ENCODE data around the gene TNS3.

Gene TNS3

DNA sequence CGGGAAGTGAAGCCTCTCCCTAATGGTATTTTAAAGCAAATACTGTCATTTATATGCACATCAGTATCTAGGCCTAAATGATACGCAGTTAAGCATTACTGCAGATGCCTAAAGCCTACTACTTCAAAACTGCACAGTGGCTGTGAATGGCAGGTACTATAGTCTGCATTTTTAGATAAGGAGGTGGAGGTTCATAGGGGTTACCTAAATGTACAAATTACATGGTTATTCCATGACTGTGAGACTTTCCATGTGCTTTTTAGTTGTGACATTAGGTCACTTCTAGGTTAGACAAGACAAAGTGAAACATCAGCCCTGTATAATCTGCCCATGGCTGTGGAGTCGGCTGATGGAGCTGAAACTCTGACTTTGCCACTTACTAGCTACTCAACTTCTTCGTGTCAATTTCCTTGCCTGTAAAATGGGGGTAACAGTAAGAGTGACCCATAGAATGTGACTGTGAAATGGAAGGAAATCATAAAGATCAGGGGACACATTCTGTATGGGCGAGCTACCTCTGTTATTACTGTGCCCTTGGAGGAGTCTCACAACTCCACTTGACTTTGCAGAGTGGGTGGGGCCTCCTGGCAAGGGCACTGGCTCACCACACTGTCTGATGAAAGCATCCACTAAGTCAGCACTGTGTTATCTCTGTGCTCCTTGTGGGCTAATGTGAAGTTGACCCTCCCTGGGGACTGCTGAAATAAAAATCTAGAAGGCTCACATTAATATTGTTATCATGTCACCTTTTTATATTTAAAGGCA is 239.4 kb downstream of the TNS3 start:
- DNase-seq = no peak
- Mint-ChIP-seq H3K27me3 (ENCODE audit: low read depth, poor library complexity) (peaks cover 2% of the 10 kb centered on the region), H3K9me3 (peaks cover 20% of the 10 kb centered on the region), H3K27ac (no peak overlapping the region), H3K4me1 (peaks cover 6% of the 10 kb centered on the region), H3K36me3 (ENCODE audit: low read depth) (peaks cover 62% of the 10 kb centered on the region), H3K4me3 (no peak overlapping the region)
- TF ChIP-seq, protein P1, sequence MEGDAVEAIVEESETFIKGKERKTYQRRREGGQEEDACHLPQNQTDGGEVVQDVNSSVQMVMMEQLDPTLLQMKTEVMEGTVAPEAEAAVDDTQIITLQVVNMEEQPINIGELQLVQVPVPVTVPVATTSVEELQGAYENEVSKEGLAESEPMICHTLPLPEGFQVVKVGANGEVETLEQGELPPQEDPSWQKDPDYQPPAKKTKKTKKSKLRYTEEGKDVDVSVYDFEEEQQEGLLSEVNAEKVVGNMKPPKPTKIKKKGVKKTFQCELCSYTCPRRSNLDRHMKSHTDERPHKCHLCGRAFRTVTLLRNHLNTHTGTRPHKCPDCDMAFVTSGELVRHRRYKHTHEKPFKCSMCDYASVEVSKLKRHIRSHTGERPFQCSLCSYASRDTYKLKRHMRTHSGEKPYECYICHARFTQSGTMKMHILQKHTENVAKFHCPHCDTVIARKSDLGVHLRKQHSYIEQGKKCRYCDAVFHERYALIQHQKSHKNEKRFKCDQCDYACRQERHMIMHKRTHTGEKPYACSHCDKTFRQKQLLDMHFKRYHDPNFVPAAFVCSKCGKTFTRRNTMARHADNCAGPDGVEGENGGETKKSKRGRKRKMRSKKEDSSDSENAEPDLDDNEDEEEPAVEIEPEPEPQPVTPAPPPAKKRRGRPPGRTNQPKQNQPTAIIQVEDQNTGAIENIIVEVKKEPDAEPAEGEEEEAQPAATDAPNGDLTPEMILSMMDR (IDR thresholded peaks at IDR 0.05) = no peak

DNA sequence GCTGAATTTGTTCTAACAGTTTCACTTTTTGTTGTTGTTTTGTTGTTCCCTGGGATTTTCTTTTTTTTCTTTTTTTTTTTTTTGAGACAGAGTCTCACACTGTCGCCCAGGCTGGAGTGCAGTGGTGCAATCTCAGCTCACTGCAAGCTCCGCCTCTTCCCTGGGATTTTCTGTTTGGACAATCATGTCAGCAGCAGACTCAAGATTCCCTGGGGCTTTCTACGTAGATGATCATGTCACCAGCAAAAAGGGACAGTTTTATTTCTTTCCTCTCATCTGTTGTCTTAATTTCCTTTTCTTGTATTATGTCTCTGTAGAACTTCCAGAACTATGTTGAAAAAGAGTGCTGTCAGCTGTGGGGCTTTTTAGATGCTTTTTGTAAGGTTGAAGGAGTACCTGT is 241.4 kb downstream of the TNS3 start:
- Mint-ChIP-seq H3K27me3 (ENCODE audit: low read depth, poor library complexity) (peaks cover 7% of the 10 kb centered on the region), H3K27ac (no peak overlapping the region), H3K4me3 (no peak overlapping the region), H3K4me1 (peaks cover 20% of the 10 kb centered on the region), H3K36me3 (ENCODE audit: low read depth) (peaks cover 82% of the 10 kb centered on the region), H3K9me3 (peaks cover 27% of the 10 kb centered on the region)
- TF ChIP-seq, protein P1 (IDR thresholded peaks at IDR 0.05) = no peak
- no peak for DNase-seq

DNA sequence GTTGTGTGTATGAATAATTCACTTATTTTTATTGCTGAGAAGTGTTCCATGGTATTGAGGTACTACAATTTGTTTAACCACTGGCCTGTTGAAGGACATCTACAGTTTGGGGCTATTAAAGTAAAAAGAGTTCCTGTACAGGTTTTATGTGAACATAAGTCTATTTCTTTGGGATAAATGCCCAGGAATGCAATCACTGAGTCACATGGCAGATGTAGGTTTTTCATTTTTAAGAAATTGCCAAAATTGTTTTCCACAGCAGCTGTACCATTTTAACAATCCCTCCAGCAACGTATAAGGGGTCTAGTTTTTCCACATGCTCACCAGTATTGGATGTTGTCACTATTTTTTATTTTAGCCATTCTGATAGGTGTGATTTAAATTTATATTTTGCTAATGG is 243.9 kb downstream of the TNS3 start:
- Mint-ChIP-seq H3K27ac (no peak overlapping the region), H3K36me3 (ENCODE audit: low read depth) (peaks cover 76% of the 10 kb centered on the region), H3K4me1 (peaks cover 33% of the 10 kb centered on the region), H3K27me3 (ENCODE audit: low read depth, poor library complexity) (peaks cover 11% of the 10 kb centered on the region), H3K4me3 (no peak overlapping the region), H3K9me3 (peaks cover 27% of the 10 kb centered on the region)
- TF ChIP-seq, protein P1 (IDR thresholded peaks at IDR 0.05) = no peak
- no peak for DNase-seq

DNA sequence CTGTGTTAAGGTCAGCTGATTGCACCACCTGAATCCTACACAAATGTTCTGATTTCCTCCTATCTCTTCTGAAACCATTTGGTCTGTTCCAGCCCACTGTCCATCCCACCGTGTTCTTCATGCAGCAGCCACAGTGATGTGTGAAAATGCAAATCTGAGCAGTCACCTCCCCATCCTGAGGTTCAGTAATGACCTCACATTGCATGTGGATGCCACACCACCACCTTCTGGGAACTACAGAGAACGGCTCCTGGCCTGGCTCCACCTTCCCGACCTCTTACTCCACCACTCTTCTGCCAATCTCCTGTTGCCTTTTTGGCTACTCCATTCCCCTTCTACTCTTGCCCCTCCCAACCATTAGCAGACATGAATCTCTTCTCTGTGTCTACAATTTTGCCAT is 244.4 kb downstream of the TNS3 start:
- peaks cover 11% of the 10 kb centered on the region for H3K27me3 Mint-ChIP-seq (ENCODE audit: low read depth, poor library complexity)
- H3K27ac Mint-ChIP-seq = peak overlapping the region; percentile 12
- H3K36me3 Mint-ChIP-seq (ENCODE audit: low read depth) = peaks cover 75% of the 10 kb centered on the region

DNA sequence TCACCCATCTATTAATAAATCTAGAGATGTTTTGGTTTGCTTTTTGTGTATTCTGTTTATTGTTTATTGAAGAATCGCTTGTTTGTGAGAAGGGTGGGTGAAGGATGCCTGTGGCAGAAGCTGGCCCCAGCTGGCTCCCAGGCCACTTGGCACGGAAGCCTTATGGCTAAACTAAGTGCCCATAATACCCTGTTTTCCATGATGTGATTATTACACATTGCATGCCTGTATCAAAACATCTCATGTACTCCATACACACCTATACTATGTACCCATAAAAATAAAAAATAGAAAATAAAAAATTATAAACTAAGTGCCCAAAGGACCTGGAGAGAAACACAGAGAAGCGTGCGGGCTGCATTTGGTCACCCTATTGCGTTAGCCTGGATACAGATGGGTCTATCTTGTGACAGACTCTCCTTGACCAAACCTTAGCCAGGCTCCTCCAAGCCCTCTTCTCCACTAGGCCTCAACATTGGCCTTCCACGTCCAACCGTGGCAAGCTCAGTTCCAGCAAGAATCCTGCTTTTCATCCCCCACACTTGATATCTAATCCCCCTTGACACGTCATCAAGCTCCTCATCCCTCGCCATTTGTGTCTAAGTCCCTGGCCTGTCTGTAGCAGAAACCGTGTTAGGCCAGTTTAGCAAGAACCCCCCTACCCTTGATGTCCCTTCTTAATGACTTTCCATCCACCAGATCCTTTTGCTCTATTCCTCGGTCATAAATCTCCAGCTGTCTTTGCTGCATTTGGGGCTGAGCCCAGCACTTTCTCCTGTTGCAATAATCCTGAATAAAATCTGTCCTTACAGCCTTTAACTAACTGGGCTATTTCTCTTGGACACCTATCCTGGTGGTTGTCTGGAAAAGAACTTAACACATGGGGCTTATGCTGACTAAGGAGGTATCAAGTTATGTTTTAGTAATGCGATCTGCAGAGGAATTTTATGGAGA is 245.2 kb downstream of the TNS3 start:
- H3K4me1 Mint-ChIP-seq = peaks cover 46% of the 10 kb centered on the region
- DNase-seq = no peak
- peaks cover 11% of the 10 kb centered on the region for H3K27me3 Mint-ChIP-seq (ENCODE audit: low read depth, poor library complexity)
- TF ChIP-seq, protein P1 (IDR thresholded peaks at IDR 0.05) = no peak
- H3K9me3 Mint-ChIP-seq = peaks cover 27% of the 10 kb centered on the region
- H3K4me3 Mint-ChIP-seq = no peak overlapping the region
- peak overlapping the region; percentile 8 for H3K27ac Mint-ChIP-seq
- peaks cover 67% of the 10 kb centered on the region for H3K36me3 Mint-ChIP-seq (ENCODE audit: low read depth)

More for the DNA sequence above, 244.4 kb downstream of the TNS3 start:
- TF ChIP-seq, protein P1 (IDR thresholded peaks at IDR 0.05) = no peak
- no peak for DNase-seq
- Mint-ChIP-seq H3K9me3 (peaks cover 27% of the 10 kb centered on the region), H3K4me1 (peaks cover 38% of the 10 kb centered on the region), H3K4me3 (no peak overlapping the region)

All from nephron progenitor cell (in vitro differentiated cells).